Neural cell (in vitro differentiated cells): Measurements from ENCODE around the gene NCEH1.

ENCODE experiments used
- POLR2AphosphoS5 ChIP-seq: IDR thresholded peaks from 2 replicates; pipeline ENCODE4 v1.6.1; 2012
- SMC3 ChIP-seq: fragments of 450-650 bp; conservative IDR thresholded peaks from 2 replicates; pipeline ENCODE4 v1.6.1; 2014; ENCODE audit warnings: antibody characterized with exemption, mild to moderate bottlenecking, moderate library complexity; ENCODE audit not compliant: poor library complexity

DNA sequence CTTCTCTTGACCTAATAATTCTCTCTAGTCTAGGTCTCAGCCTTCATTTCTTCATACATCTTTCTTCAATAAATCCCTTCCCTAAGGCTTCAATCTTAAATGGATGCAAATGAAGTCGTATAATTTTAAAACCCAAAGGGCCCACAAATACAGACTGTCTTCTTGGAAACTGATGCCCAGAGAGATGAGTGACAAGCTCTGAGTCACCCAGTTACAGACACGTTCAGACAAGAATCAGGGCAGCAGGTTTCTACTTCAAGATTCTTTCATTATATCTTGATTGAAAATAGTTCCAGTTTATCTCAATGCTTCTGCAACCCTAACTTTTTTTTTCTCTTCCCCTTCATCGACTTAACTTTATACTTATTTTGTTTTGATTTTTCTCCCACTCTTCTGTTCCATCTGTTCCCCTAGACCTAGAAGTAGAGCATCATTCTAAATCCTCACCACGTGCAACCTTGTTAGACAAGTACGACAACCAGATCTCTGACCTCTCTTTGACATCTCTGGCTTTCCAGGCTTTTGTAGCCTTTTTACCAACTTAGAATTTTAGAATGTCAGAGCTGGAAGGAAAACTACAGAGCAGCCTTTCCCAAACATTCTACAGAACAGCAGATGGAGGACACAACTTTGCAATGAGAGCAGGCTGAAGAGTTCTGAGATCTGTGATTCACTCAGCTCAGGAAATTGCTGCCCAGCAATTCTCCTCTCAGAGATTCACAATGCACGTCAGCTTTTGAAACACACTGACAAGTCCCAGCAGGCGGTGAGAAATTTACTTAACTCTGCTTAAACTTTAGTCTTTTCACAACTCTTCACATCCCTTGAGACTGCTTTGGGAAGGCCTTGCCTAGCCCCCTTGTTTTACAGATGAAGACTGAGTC lies 25.3 kb downstream of the NCEH1 start:
- TF ChIP-seq POLR2AphosphoS5, result no peak
- no peak for TF ChIP-seq SMC3
